ENCODE data around the gene CD82. TPM values are rescaled to one million over a fixed set of nuclear protein-coding genes. Genes with fewer than 3 reads are reported as not detected.

Gene CD82
- total and polyA plus RNA-seq, 2 experiments from 2014 or later, result 4.8 to 6.0 TPM

DNA sequence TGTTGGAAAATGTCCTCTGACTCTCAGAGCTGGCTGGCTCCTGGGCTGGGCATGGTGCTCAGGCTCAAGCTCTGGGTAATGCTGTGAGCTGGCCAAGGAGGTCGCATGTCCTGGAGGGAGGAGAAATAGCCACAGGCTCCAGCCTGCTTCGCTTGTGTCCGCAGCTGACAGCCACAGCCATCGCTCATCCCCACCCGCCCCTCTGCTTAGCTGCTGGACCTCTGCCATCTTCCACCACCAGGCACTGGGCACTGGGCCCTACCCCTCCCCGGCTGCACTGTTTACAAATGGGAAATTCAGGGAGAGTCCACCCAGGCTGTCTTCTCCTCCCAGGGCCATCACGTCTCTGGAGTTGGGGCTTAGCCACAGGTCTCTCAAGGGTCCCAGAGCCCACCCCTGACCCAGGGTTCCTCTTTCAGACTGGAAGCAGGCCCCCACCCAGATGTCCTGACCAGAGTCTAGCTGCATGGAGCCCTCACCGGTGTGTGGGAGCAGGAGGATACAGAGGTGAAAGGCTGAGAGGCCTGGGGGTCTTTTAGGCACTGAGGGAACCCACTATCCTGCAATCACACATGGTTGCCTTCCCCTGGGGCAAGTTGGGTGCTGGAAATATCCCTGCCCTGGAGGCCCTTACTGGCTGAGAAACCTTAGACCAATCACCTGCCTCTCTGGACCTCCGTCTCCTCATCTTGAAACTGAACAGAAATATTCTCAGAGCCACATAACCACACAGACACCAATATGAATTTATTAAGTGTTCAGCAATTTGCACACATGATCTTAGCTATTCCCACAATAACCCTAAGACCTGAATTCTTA, 62.7 kb downstream of the CD82 start:
- TF ChIP-seq EZH2phosphoT487 (IDR thresholded peaks at IDR 0.05; ENCODE audit: insufficient read depth, low read depth), result no peak
- TF ChIP-seq EZH2 (IDR thresholded peaks at IDR 0.05; ENCODE audit: insufficient read depth, poor library complexity, severe bottlenecking), result no peak
- Histone ChIP-seq H3F3A (ENCODE audit: insufficient read depth) (no peaks in the 10 kb centered on the region), H3K9ac (no peak overlapping the region), H4K20me1 (ENCODE audit: insufficient read depth) (no peaks in the 10 kb centered on the region), H3K79me2 (ENCODE audit: insufficient read depth) (no peaks in the 10 kb centered on the region), H3K27ac (no peak overlapping the region), H3K9me2 (ENCODE audit: insufficient read depth) (no peaks in the 10 kb centered on the region), H3K27me3 (replicated peaks; ENCODE audit: insufficient read depth) (0 out of 2 replicates have a peak, but pooled peaks cover 16% of the 10 kb centered on the region), H2AFZ (no peak overlapping the region), H3K4me1 (ENCODE audit: insufficient read depth) (no peaks in the 10 kb centered on the region), H3K36me3 (ENCODE audit: low read depth) (no peaks in the 10 kb centered on the region), H3K9me3 (ENCODE audit: low read depth) (no peaks in the 10 kb centered on the region), H3K4me3 (no peak overlapping the region), H3K4me2 (ENCODE audit: unreplicated experiment) (no peak overlapping the region)
- DNase-seq, result peak; percentile 50
- in situ Hi-C loops (cut with MboI), result loop anchor here (25.0 kb wide), 1 partner anchor 484 kb away; no protein-coding TSS in a partner anchor
- WGBS, 2 experiments (ENCODE audit: low coverage in 1 of 2, low lambda C conversion rate in 2 of 2, missing lambda C conversion rate in 2 of 2), result 20 to 22% methylated on average over 8 to 9 of the region's 9 CpGs

DNA sequence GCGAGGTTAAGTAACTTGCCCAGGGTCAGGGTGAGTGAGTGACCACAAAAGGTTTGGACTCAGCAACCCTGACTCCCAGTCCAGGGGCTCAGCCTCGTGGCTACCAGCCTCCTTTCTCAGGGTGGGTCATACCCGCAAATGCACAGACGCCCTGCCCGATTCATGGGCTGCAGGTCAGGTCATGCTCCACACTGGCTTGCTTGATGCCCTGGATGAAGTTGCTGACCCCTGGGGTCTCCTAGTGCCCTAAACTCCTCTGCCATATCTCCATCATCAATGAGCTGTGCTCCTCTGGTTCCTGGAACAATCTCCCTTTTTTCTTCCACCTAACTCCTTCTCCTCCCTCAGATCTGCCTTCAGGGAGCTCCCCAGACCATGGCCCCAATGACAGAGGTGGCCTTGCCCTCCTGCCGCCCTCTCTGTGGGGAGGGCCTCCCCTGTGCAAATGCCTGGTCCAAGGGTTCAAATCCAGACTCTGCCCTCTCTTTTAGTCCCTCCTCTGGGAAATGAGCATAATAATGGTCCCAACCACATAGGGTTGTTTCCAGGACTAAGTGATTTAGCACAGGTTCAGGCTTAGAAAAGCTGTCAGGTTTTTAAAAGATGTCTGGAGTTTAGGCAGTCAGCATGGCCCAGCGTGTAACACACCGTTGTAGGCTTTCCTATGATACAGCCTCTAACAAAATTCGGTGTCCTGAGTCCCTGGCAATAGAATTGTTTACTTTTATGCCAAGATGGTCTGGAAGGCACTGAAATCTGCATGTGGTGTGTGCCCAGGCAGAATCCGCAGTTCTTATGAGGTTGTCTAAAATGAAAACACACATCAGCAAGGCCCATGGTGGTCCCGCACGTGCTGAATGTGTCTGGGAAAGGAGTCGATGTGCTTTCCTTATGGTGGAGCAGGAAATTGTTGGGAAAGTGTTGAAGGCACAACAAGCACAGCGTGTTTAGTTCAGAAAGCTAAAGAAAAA, 63.6 kb downstream of the CD82 start:
- no peak overlapping the region for H3K4me3 ChIP-seq

DNA sequence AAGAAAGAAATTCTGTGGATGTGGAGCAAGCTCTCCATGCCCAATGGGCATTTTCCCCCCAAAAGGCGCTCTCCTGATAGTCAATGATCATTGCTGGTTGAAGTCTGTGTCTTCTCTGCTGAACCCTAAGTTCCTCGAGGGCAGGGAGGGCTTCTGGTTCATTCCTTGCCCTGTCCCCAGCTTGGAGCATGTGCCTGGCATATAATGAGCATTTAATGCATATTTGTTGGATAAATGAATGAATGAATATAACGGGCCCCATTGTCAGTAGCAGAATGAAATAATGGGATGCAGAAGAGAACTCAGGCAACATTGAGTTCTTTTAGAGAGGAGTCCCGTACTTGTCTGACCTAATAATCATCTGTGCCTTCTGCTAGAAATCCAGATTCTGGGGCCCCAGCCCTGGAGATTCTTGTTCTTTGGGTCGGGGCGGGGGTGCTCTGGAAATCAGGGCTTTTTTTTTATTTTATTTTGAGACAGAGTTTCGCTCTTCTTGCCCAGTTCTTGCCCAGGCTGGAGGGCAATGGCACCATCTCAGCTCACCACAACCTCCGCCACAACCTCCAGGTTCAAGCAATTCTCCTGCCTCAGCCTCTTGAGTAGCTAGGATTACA, 64.4 kb downstream of the CD82 start:
- H3K27ac ChIP-seq, result no peak overlapping the region
- no peak for TF ChIP-seq EZH2phosphoT487 (IDR thresholded peaks at IDR 0.05; ENCODE audit: insufficient read depth, low read depth)
- TF ChIP-seq EZH2 (IDR thresholded peaks at IDR 0.05; ENCODE audit: insufficient read depth, poor library complexity, severe bottlenecking), result no peak
- H3K27me3 ChIP-seq (replicated peaks; ENCODE audit: insufficient read depth), result 0 out of 2 replicates have a peak, but pooled peaks cover 16% of the 10 kb centered on the region
- H3K9me3 ChIP-seq (ENCODE audit: low read depth), result no peaks in the 10 kb centered on the region
- no peaks in the 10 kb centered on the region for H4K20me1 ChIP-seq (ENCODE audit: insufficient read depth)
- DNase-seq, result no peak
- no peak overlapping the region for H3K4me3 ChIP-seq
- WGBS, 2 experiments (ENCODE audit: low coverage in 1 of 2, low lambda C conversion rate in 2 of 2, missing lambda C conversion rate in 2 of 2), result 79% methylated on average over 8 of the region's 8 CpGs
- no peaks in the 10 kb centered on the region for H3K36me3 ChIP-seq (ENCODE audit: low read depth)
- no peak overlapping the region for H3K9ac ChIP-seq
- H3K79me2 ChIP-seq (ENCODE audit: insufficient read depth), result no peaks in the 10 kb centered on the region
- no peaks in the 10 kb centered on the region for H3K9me2 ChIP-seq (ENCODE audit: insufficient read depth)
- no peaks in the 10 kb centered on the region for H3F3A ChIP-seq (ENCODE audit: insufficient read depth)
- peaks cover 6% of the 10 kb centered on the region; the same call in 1 of the 2 replicates for H3K4me1 ChIP-seq (ENCODE audit: insufficient read depth)
- no peak overlapping the region for H2AFZ ChIP-seq
- H3K4me2 ChIP-seq (ENCODE audit: unreplicated experiment), result no peak overlapping the region
- in situ Hi-C loops (cut with MboI), result loop anchor here (25.0 kb wide), 1 partner anchor 482 kb away; no protein-coding TSS in a partner anchor

More for the DNA sequence above, 63.6 kb downstream of the CD82 start:
- H3K9me3 ChIP-seq (ENCODE audit: low read depth), result no peaks in the 10 kb centered on the region
- no peaks in the 10 kb centered on the region for H3K79me2 ChIP-seq (ENCODE audit: insufficient read depth)
- H4K20me1 ChIP-seq (ENCODE audit: insufficient read depth), result no peaks in the 10 kb centered on the region
- H3K36me3 ChIP-seq (ENCODE audit: low read depth), result no peaks in the 10 kb centered on the region
- in situ Hi-C loops (cut with MboI), result loop anchor here (25.0 kb wide), 1 partner anchor 483 kb away; no protein-coding TSS in a partner anchor
- no peak overlapping the region for H2AFZ ChIP-seq
- no peaks in the 10 kb centered on the region for H3K4me1 ChIP-seq (ENCODE audit: insufficient read depth)
- no peak for DNase-seq
- H3K27ac ChIP-seq, result no peak overlapping the region
- no peak for TF ChIP-seq EZH2 (IDR thresholded peaks at IDR 0.05; ENCODE audit: insufficient read depth, poor library complexity, severe bottlenecking)
- no peak for TF ChIP-seq EZH2phosphoT487 (IDR thresholded peaks at IDR 0.05; ENCODE audit: insufficient read depth, low read depth)
- H3K9ac ChIP-seq, result no peak overlapping the region
- WGBS, 2 experiments (ENCODE audit: low coverage in 1 of 2, low lambda C conversion rate in 2 of 2, missing lambda C conversion rate in 2 of 2), result 74% methylated on average over 14 of the region's 14 CpGs
- H3K9me2 ChIP-seq (ENCODE audit: insufficient read depth), result no peaks in the 10 kb centered on the region
- no peaks in the 10 kb centered on the region for H3F3A ChIP-seq (ENCODE audit: insufficient read depth)
- H3K4me2 ChIP-seq (ENCODE audit: unreplicated experiment), result no peak overlapping the region
- 0 out of 2 replicates have a peak, but pooled peaks cover 16% of the 10 kb centered on the region for H3K27me3 ChIP-seq (replicated peaks; ENCODE audit: insufficient read depth)

Data from GM23248 (cell line).